Liver (tissue), 9 donors: ENCODE data around the gene FOCAD. TPM values are rescaled to one million over a fixed set of nuclear protein-coding genes. Genes with fewer than 3 reads are reported as not detected.

Experiments
- DNase-seq: peaks from one replicate; pipeline ENCODE4 v3.0.0-alpha.2; 2017; ENCODE audit warnings: low spot score
- H3K27ac ChIP-seq, 2 donors: one replicate each; pipeline ENCODE4 v1.7.0; 2013; ENCODE audit warnings: inconsistent platforms in 2 of 2, low read length in 2 of 2, control low read depth in 1 of 2, low read depth in 1 of 2, mild to moderate bottlenecking in 1 of 2
- H3K27me3 ChIP-seq, 4 donors: one replicate each; pipeline versions ENCODE4 v1.6.1 to v1.7.0; 2013; ENCODE audit warnings: low read length in 3 of 4, inconsistent platforms in 1 of 4, mild to moderate bottlenecking in 1 of 4, moderate library complexity in 1 of 4; ENCODE audit not compliant: control insufficient read depth in 4 of 4, insufficient read depth in 4 of 4
- H3K36me3 ChIP-seq, 4 donors: one replicate each; pipeline versions ENCODE4 v1.6.1 to v1.7.0; 2013; ENCODE audit warnings: low read length in 3 of 4, mild to moderate bottlenecking in 3 of 4, low read depth in 1 of 4, moderate library complexity in 1 of 4; ENCODE audit not compliant: control insufficient read depth in 4 of 4, insufficient read depth in 3 of 4
- H3K4me1 ChIP-seq, 4 donors: one replicate each; pipeline versions ENCODE4 v1.6.1 to v1.7.0; 2013; ENCODE audit warnings: low read length in 3 of 4, mild to moderate bottlenecking in 3 of 4, moderate library complexity in 1 of 4; ENCODE audit not compliant: control insufficient read depth in 4 of 4, insufficient read depth in 4 of 4
- H3K4me3 ChIP-seq, 3 donors: one replicate each; pipeline versions ENCODE4 v1.6.1 to v1.7.0; 2013; ENCODE audit warnings: low read length in 3 of 3, control low read depth in 1 of 3, low read depth in 1 of 3, mild to moderate bottlenecking in 1 of 3
- H3K9ac ChIP-seq, 2 donors: one replicate each; pipeline ENCODE4 v1.7.0; 2013; ENCODE audit warnings: low read length in 2 of 2, mild to moderate bottlenecking in 2 of 2, moderate library complexity in 2 of 2, control low read depth in 1 of 2, low read depth in 1 of 2
- H3K9me3 ChIP-seq, 4 donors: one replicate each; pipeline versions ENCODE4 v1.6.1 to v1.7.0; 2013; ENCODE audit warnings: low read length in 3 of 4; ENCODE audit not compliant: control insufficient read depth in 4 of 4
- ATF3 ChIP-seq: IDR thresholded peaks from 2 replicates; pipeline ENCODE4 v1.6.1; 2016; ENCODE audit warnings: antibody characterized with exemption
- CTCF ChIP-seq: fragments of 150-350 bp; IDR thresholded peaks from 2 replicates; pipeline ENCODE4 v1.5.1; 2017; ENCODE audit warnings: improper control_type of control experiment, low read depth, low read length; ENCODE audit not compliant: missing input control
- EGR1 ChIP-seq, 2 donors: IDR thresholded peaks; 2 replicates each; pipeline ENCODE4 v1.6.1; 2016 to 2018; ENCODE audit warnings: antibody characterized with exemption in 2 of 2, low read depth in 2 of 2
- FOXA1 ChIP-seq: IDR thresholded peaks from 2 replicates; pipeline ENCODE4 v1.6.1; 2016; ENCODE audit warnings: antibody characterized with exemption
- FOXA2 ChIP-seq: IDR thresholded peaks from 2 replicates; pipeline ENCODE4 v1.6.1; 2016; ENCODE audit warnings: antibody characterized with exemption
- GABPA ChIP-seq, 2 donors: IDR thresholded peaks in 1 of 2; conservative IDR thresholded peaks in 1 of 2; 2 replicates each; pipeline ENCODE4 v1.6.1; 2016; ENCODE audit warnings: antibody characterized with exemption in 2 of 2, mild to moderate bottlenecking in 1 of 2, moderate library complexity in 1 of 2
- HNF4A ChIP-seq, 2 donors: conservative IDR thresholded peaks; 2 replicates each; pipeline ENCODE4 v1.6.1; 2016; ENCODE audit warnings: antibody characterized with exemption in 2 of 2, mild to moderate bottlenecking in 2 of 2
- HNF4G ChIP-seq: IDR thresholded peaks from 2 replicates; pipeline ENCODE4 v1.6.1; 2016; ENCODE audit warnings: antibody characterized with exemption
- JUND ChIP-seq, 2 donors: IDR thresholded peaks; 2 replicates each; pipeline ENCODE4 v1.6.1; 2016; ENCODE audit warnings: antibody characterized with exemption in 2 of 2
- MAX ChIP-seq: IDR thresholded peaks from 2 replicates; pipeline ENCODE4 v1.6.1; 2016; ENCODE audit warnings: antibody characterized with exemption
- NR2F2 ChIP-seq: IDR thresholded peaks from 2 replicates; pipeline ENCODE4 v1.6.1; 2016; ENCODE audit warnings: antibody characterized with exemption
- RAD21 ChIP-seq, 2 donors: IDR thresholded peaks; 2 replicates each; pipeline ENCODE4 v1.6.1; 2016; ENCODE audit warnings: antibody characterized with exemption in 2 of 2, mild to moderate bottlenecking in 2 of 2
- REST ChIP-seq: IDR thresholded peaks from 2 replicates; pipeline ENCODE4 v1.6.1; 2016; ENCODE audit warnings: antibody characterized with exemption, mild to moderate bottlenecking
- RXRA ChIP-seq, 2 donors: IDR thresholded peaks; 2 replicates each; pipeline ENCODE4 v1.6.1; 2017 to 2018; ENCODE audit warnings: antibody characterized with exemption in 2 of 2, mild to moderate bottlenecking in 1 of 2
- SP1 ChIP-seq: IDR thresholded peaks from 2 replicates; pipeline ENCODE4 v1.6.1; 2018; ENCODE audit warnings: antibody characterized with exemption, mild to moderate bottlenecking
- TAF1 ChIP-seq: conservative IDR thresholded peaks from 2 replicates; pipeline ENCODE4 v1.6.1; 2016; ENCODE audit warnings: antibody characterized with exemption, mild to moderate bottlenecking
- YY1 ChIP-seq: IDR thresholded peaks from 2 replicates; pipeline ENCODE4 v1.6.1; 2016; ENCODE audit warnings: antibody characterized with exemption, mild to moderate bottlenecking
- ZBTB33 ChIP-seq: IDR thresholded peaks from 2 replicates; pipeline ENCODE4 v1.6.1; 2016; ENCODE audit warnings: antibody characterized with exemption
- WGBS: extraction: QIAGEN DNeasy Blood & Tissue Kit; methylation state at CpG from one replicate; pipeline ENCODE4 v1.1.7; 2013; 5-methylcytosine and 5-hydroxymethylcytosine counted together
- polyA plus RNA-seq, 2 donors: library from polyadenylated mRNA; stranded (reverse) in 1 of 2; unstranded in 1 of 2; fragments of 200-250 nt in 1 of 2; fragments of >200 nt in 1 of 2; fragmentation: Nextera tagmentation in 1 of 2; extraction: Ambion mirVana in 1 of 2; gene quantifications; one replicate each; pipeline versions ENCODE4 v1.2.1 to v1.2.3, GENCODE V29; 2013 to 2015
- total RNA-seq, 2 donors: library from RNA; depleted of rRNA; stranded (reverse); fragments of >200 nt; gene quantifications; one replicate each; pipeline ENCODE4 v1.2.3, GENCODE V29; 2014
- donor health status: healthy.
- donor health status: healthy.
- donor health status: healthy.
- donor health status: healthy.
- donor health status: healthy.

FOCAD gene
- total and polyA plus RNA-seq, 4 donors = 3.2 to 21.0 (median 10.3) TPM

- 99% methylated on average over 1 of the region's 1 CpG for WGBS
- H3K36me3 ChIP-seq = peaks cover 0 to 2% (median under 1%) of the 10 kb centered on the region in 4 donors
Observed at GRCh38 chr9:20921362-20921761, 237.3 kb downstream of the FOCAD start.

More at GRCh38 chr9:20921362-20921761, 237.3 kb downstream of the FOCAD start:
- H3K27ac ChIP-seq = no peak overlapping the region
- no peak for DNase-seq
- H3K4me1 ChIP-seq = no peaks in the 10 kb centered on the region
- no peak for TF ChIP-seq SP1
- TF ChIP-seq FOXA1 = no peak
- no peak for TF ChIP-seq NR2F2
- no peak for TF ChIP-seq JUND (IDR thresholded peaks at IDR 0.05)
- no peak for TF ChIP-seq HNF4G
- TF ChIP-seq MAX = no peak
- TF ChIP-seq HNF4A (conservative IDR thresholded peaks at IDR 0.05) = no peak
- no peak for TF ChIP-seq CTCF
- TF ChIP-seq YY1 = no peak
- no peak for TF ChIP-seq REST
- no peak for TF ChIP-seq ZBTB33
- no peak for TF ChIP-seq ATF3
- TF ChIP-seq RXRA (IDR thresholded peaks at IDR 0.05) = no peak
- TF ChIP-seq EGR1 (IDR thresholded peaks at IDR 0.05; ENCODE audit: low read depth in 2 of 2) = no peak
- TF ChIP-seq RAD21 (IDR thresholded peaks at IDR 0.05) = no peak
- TF ChIP-seq TAF1 = no peak
- no peak for TF ChIP-seq FOXA2
- no peak for TF ChIP-seq GABPA (IDR thresholded peaks at IDR 0.05 in 1 of 2, conservative IDR thresholded peaks at IDR 0.05 in 1 of 2)
- H3K9me3 ChIP-seq = no peaks in the 10 kb centered on the region
- no peak overlapping the region for H3K9ac ChIP-seq
- H3K27me3 ChIP-seq = no peaks in the 10 kb centered on the region
- no peak overlapping the region for H3K4me3 ChIP-seq
